ENCODE results near the gene SPATA13.
"Not testable (repeated sequence)": the region's sequence is repeated elsewhere in the genome, so short reads cannot be mapped to it uniquely, and the experiment has no call there.

The SPATA13 gene

DNA sequence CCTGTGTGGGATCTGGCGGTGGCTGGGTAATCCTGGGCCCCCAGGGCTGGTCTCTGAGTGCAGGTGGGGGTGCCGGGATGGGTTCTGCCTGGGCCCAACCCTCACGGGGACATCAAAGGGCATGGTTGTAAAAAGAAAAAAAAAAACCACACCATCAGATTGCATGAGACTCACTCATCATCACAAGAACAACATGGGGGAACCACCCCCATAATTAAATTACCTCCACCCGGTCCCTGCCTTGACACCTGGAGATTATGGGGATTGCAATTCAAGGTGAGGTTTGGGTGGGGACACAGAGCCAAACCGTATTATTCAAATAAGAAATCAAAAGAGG lies 163.2 kb downstream of the SPATA13 start:
- FAIRE-seq = no peak

DNA sequence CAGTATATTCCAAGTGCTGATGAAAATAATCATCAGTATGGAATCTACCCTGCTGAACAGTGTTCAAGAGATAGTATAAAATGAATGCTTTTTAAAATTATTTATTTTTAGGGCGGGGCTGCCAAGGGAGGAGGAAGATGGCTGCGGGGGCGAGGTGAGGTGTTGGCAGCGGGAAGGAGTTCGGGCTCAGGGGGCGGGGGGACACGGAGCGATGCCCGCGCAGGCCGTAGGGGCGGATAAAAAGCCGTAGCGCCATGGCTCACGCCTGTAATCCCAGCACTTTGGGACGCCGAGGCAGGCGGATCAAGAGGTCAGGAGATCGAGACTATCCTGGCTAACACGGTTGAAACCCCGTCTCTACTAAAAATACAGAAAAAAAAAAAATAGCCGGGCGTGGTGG lies 167.1 kb downstream of the SPATA13 start:
- FAIRE-seq = not testable (repeated sequence)

DNA sequence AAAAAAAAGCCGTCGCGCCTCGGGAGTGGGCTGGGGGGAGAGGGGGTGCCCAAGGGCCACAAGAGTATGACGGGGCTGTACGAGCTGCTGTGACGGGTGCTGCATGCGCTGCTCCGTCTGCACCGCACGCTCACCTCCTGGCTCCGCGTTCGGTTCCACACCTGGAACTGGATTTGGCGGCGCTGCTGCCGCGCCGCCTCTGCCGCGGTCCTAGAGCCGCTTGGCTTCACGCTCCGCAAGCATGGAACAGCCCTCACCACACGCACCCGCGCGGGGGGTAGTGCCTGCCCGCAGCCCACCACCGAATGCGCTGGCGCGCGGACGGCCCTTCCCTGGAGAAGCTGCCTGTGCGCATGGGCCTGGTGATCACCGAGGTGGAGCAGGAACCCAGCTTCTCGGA lies 167.6 kb downstream of the SPATA13 start:
- no peak for FAIRE-seq

DNA sequence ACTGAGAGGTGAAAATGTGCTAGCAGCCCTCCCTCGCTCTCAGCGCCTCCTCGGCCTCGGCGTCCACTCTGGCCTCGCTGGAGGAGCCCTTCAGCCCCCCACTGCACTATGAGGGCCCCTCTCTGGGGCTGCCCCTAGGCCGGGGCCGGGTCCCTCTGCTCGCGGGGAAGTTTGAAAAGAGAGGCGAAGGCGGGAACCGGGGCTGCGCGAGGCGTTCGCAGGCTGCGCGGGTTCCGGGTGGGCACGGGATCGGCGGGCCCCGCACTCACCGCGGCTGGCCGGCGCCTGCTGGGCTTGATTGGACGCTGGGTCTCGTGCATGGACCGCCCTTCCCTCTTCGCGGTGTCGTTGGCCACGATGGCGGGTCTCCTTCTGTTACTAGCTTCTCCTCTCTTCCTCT lies 178.2 kb downstream of the SPATA13 start:
- FAIRE-seq = no peak

DNA sequence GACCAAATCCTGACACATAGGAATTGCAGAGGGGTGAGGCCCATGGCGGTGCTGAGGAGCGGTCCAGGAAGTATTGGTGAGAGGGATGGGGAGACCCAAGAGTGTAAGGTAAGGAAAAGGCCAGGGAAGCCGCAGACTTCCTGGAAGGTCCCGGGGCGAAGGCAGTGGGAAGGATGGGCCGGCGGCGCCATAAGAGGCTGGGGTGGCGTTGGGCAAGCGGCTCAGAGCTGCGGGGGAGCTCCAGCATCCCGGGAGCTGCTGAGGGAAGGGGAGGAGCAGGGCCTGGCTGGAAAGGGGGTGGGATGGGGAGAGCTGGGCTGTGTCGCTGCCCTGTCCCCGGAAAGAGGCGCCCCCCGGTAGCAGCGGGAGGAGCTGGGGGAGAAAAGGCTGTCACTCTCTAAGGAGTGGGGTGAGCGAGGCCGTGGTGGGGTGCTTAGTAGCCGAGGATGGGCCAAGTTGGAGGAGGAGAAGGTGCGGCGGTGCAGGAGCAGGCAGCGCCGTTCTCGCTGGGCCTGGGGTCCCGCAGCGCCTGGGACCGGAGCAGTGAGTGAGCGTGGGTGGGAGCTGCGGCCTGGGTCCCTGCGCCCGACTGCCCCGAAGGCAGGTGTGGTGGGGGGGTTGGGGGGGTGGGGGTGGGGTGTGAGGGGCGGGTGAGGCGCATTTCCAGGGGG lies 179.6 kb downstream of the SPATA13 start:
- no peak for FAIRE-seq

DNA sequence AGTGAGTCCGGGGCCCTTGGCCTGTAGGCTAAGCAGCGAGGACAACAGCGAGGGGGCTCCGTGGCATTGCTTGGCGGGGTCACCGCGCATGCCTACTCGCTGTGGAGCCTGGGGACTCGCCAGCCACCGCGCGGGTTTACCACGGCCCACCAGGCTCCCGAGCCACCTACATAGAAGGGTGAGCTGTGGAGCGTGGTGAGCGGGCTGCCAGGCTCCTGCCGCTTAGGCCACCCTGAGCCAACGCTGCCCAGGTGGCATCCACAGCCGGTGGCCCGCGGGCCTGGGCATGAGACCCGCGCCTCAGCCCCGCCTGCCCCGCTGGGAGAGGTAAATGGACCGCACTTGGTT lies 180.1 kb downstream of the SPATA13 start:
- FAIRE-seq = no peak

DNA sequence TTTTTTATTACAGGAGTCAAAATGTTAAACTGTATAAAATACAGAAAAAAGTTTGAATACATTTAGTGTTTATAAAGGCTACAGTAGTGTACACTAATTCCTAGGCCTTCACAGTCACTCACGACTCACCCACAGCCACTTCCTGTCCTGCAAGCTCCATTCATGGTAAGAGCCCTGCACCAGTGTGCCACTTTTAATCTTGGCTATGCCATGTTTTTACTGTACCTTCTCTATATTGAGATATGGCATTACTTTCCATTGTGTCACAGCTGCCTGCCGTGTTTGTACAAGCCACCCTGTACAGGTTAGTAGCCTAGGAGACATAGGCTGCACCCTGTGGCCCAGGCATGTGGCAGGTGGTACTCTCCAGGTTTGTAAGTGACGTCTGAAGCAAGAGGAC lies 180.9 kb downstream of the SPATA13 start:
- no peak for FAIRE-seq

DNA sequence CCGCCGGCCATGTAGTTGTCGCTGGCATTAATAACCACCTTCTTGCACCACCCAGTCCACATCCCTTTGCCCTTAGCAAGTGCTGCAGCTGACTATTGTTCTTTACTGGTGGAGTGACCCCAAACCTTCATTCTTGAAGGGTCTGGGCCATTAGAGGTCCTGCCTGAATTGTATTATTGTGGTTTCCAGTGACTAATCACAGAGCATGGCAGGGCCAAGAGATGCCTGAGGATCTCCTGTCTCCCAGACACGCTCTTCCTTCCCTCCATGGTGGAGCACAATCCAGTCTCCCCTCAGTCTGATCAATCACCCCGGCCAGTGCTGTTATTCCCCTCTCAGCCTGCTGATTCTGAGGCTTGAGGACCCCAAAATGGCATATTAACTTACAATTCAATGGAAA lies 187.9 kb downstream of the SPATA13 start:
- no peak for FAIRE-seq

DNA sequence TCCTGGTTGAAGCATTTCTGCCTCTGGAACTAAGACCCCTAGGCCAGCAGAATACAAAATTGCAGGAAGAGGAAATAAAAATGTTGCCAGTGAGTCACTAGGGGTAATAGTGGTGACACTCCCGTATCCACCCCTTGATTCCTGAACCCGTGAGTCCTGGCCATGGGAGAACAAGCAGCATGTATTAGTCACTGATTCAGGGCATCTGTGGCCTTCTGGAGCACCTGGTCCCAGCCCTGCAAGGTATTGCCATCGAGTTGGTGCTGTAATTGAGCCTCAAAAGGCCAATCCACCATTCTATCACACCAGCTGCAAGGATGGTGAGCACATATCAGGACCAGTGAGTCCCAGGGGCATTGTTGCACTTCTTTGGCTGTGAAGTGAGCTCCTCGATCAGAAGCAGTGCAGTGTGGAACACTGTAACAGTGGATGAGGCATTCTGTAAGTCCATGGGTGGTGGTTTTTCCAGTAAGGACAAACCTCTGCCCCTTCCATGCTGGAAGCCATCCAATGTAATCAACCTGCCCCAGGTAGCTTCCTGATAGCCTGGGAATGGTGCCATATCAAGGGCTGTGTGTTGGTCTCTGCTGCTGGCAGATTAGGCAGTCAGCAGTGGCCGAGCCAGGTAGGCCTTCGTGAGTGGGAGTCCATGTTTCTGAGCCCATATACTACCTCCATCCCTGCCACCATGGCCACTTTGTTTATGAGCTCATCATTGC lies 188.4 kb downstream of the SPATA13 start:
- FAIRE-seq = no peak

DNA sequence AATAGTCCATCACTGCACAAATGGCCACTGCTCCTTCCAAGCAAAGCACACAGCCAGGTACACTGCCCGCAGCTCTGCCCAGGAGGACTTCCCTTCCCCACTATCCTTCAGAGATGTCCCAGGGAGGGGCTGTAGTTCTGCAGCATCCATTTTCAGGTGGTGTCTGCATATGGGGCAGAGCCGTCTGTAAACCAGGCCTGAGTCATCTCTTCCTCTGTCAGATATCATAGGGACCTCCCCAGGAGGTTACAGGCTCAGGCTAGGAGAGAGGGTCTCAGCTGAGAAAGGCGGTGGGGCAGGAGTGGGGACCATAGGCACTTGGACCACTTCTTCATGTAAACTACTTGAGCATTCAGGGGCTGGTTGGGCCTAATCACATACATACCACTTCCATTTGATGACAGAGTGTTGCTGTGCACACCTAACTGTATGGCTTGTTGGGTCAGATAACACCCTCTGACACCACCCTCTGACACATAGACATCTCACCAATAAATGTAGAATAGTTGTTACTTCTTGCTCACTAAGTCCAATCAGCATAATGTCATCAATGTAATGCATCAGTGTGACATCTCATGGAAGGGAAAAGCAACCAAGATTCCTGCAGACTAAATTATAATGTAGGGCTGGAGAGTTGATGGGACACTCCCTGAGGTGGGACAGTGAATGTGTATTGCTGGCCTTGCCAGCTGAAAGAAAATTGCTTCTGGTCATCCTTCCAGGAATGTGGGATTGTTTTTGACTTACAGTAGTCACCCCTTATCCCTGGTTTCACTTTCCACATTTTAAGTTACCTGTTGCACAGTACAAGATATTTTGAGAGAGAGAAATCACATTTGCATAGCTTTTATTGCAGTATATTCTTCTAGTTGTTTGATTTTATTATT lies 189.5 kb downstream of the SPATA13 start:
- peak; percentile 47 for FAIRE-seq

DNA sequence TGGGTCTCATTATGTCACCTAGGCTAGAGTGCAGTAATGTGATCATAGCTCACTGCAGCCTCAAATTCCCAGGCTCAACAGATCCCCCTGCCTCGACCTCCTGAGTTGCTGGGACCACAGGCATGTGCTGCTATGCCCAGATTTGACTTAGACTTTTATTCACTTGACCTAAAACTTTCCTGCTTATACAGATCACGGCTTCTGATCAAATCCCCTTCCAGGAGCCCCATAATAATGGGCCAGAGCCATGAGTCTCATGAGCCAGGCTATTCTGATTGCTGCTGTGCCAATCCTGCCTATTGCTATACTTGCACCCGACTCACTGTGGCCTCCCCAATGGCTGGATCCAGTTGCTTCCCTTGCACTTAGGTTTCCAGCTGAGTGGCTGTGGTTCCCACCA lies 190.9 kb downstream of the SPATA13 start:
- FAIRE-seq = no peak

DNA sequence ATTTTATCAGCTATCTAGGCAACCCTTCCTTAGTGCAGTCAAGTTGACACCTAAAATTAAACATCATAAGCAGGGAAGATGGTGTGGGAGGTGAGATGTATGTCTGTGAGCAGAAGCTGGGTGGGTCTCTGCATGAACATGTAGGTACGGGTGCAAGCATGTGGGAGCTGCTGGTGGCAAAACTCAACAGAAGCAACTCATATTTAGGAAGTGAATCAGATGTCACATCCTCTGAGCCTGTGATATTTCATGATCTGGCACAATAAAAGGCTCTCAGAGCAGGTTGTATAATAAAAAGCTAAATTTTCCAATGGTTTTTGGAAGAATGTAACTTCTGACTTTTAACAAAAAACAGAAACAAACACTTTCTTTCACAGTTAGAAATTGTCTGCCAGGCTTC lies 193.2 kb downstream of the SPATA13 start:
- FAIRE-seq = no peak

DNA sequence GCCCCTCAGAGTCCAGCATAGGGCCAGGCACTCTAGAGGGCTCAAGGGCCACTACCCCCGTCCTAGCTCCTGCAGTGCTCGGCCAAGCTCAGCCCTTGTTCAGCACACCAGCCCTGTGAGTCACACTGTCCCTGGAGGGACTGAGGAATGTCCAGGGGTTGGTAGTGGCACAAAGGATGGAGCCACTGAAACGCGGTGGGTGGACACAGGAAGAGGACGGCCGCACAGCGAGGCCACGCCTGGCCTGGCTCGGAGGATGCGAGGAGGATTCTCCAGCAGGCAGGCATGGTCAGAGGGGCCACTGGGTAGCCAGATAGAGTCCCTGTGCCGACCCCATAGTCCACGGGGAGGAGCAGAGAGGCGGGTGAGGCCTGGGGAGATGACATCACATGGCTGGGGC lies 194.6 kb downstream of the SPATA13 start:
- FAIRE-seq = no peak

DNA sequence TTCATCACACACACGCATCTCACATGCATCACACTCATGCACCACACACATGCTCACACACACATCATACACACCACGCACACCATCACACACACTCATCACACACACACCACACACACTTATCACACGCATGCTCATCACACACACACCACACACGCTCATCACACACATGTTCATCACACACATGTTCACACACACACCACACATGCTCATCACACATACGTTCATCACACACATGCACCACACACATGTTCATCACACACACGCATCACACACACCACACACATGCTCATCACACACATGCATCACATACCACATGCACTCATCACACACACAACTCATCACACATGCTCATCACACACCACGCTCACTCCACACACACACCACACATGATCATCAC lies 195.8 kb downstream of the SPATA13 start:
- FAIRE-seq = no peak
